DMS153 (cell line): ENCODE results near the gene GREB1L.
"Not testable (repeated sequence)": the region's sequence is repeated elsewhere in the genome, so short reads cannot be mapped to it uniquely, and the experiment has no call there.

Source experiments
- DNase-seq: peaks from one replicate; lab custom pipeline; 2025; lab: John Stamatoyannopoulos, UW

Gene GREB1L

GRCh38 chr18:21307578-21307977 is 65.5 kb downstream of the GREB1L start:
- DNase-seq: no peak

DNA sequence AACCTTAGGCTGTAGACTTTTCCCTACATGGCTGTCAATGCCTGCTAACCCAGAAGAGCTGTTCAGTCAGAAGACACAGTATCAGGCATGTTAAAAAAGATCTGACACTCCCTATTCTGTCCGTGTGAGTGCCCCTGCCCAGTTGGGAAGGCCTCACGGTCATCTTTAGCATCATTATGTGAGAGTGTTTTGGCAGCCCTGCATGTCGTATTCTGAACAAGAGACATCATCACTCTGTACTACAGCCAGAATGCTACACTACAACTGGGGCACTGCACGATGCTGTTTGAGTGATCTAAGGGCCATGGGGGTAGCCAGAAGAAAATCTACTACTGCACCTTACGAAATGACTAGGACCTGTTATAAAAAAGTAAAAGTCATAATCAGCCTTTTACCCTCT is 67.2 kb downstream of the GREB1L start:
- DNase-seq: no peak

GRCh38 chr18:21311980-21312379 is 69.9 kb downstream of the GREB1L start:
- not testable (repeated sequence) for DNase-seq

DNA sequence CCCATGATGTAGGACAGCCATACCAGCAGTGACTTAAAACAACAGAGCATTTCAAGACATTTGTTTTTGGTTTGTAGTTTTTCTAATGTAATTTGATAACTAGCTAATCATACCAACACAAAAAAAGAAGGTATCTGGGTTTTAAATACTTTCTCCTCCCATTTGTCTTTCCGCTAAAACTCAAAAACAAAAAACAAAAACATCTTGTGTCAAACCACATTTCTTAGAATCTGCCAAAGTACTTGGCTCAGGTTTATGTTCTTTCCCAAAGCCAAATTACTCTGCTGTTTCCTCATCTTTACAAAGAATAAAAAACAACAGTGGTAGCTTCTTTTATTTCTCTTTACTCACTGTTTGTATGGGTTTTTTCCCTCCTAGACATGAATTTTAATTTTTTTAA is 71.5 kb downstream of the GREB1L start:
- DNase-seq: no peak

DNA sequence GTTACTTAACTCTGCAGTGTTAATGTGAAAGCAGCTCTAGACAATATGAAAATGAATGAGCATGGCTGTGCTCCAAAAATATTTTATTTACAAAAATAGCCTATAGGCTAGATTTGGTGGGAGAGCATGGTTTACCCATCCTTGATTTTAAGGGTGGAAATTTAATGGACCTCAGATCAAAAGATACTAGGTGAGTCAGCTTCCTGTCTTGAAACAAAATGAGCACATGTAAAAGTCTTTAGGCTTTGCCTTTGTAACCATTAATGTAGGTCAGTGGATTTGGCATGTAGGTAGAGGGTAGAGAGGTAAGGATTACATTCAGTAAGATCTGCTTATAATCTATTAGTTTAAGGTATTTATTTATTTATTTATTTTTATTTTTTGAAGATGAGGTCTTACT is 72.7 kb downstream of the GREB1L start:
- no peak for DNase-seq

- not testable (repeated sequence) for DNase-seq
Observed at GRCh38 chr18:21315126-21315525, 73.1 kb downstream of the GREB1L start.

GRCh38 chr18:21315741-21316197 is 73.7 kb downstream of the GREB1L start:
- DNase-seq: no peak

DNA sequence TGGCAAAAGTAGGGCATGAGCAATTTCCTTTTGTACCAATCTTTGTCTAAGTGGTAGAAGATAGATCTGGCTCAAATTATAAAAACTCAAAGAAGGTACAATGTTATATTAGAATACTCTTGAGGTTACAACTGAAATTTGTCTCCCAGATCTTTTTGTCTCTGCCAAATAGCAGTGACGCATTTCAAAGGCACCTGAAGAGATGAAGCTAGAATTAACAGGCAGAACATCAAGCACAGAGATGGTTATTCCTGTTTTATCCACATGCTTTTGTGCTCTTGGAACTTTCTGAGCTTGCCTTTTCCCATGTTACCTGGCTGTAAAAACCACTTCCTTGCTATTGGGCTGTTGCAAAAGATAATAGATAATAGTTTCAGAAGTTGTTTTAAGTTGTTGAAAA is 74.3 kb downstream of the GREB1L start:
- DNase-seq: no peak

- DNase-seq: no peak
Observed at GRCh38 chr18:21321711-21322110, 79.7 kb downstream of the GREB1L start.

GRCh38 chr18:21327101-21327500 is 85.1 kb downstream of the GREB1L start:
- DNase-seq: no peak

DNA sequence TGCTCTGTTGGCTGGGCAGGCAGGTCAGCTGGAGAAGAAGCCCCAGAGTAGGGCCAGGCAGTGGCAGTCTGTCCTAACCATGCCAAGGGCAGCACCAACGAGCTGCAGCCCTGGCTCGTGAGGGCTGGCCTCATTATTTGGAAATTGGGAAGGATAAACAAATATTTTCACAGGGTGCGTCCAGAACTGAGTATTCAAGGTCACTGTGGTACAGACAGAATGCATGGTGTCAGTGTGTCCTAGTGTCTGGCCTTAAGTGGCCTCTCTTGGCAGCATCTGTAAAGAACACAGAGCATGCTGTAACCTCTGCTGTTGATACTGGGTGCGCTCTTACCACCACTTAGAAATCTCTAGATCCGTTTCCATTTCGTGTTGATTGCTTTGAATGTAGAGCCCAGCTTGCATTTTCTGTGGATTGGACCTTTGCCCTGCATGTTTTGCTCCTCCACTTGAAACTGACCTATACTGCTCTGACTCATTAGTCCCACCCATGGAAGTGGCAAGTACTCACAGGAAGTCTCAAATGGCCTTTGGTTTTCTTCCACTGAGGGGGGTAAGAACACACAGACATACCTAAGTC is 88.2 kb downstream of the GREB1L start:
- no peak for DNase-seq

- no peak for DNase-seq
Observed at GRCh38 chr18:21331065-21331464, 89.0 kb downstream of the GREB1L start.

DNA sequence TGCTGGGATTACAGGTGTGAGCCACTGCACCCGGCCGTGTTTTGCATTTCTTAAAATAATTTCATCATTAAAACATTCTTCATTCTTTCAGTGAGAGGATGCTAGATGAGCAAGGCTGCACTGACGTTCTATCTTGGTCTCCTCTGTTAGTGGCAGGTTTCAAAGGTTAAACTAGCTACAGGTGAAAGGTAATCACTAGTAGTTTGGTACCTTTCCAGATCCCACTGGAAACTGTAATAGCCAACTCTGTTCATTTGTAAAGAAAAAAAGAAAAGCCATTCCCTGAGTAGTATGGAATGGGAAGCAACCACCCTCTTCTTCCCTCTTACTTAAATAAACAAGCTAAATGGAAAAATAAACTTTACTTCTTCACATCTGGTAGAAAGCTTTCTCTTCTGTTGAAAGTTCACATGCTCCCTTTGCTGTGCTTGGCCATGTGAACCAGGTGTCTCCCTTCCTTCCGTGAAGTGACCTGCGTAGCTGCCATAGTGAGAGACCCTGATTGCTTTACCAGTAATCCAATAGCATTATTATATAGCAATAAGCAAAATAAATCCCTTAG is 94.0 kb downstream of the GREB1L start:
- no peak for DNase-seq

GRCh38 chr18:21336846-21337245 is 94.8 kb downstream of the GREB1L start:
- no peak for DNase-seq

DNA sequence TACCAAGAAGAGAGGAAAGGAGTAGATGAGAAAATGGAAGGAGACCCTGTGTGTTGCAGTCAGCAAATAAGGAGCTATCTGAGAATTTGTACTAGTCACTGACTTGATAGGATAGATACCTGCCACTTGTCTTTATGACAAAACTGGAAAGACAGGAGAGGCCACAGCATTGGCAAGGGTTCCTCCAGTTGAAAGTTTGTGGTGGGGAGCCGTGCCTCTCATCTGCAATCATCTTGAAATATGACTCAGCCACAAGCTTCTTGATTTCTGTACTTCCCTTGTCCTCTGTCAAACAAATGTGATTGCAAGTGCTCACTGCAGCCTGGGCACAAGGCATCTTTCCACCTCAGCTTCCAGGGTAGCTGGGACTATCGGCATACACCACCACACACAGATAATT is 99.1 kb downstream of the GREB1L start:
- no peak for DNase-seq

DNA sequence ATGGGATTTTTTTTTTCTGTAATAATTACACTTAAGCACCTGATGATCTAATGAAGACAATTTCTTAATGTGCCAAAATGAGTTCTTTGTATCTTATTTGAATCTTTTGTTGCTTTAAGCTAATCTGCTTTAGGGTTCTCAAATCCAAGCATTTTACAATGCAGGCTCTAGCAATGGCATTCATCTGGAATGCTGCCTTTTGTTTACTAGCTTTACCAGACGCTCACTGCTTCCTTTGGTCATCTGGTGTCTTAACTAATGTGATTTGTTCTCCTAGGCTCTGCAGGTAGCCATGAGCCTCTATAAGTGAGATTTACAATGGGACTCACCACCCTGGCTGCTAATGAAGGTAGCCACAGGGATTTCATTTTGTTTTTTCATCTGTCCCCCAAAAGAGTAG is 100.3 kb downstream of the GREB1L start:
- no peak for DNase-seq

GRCh38 chr18:21344860-21345259 is 102.8 kb downstream of the GREB1L start:
- no peak for DNase-seq

DNA sequence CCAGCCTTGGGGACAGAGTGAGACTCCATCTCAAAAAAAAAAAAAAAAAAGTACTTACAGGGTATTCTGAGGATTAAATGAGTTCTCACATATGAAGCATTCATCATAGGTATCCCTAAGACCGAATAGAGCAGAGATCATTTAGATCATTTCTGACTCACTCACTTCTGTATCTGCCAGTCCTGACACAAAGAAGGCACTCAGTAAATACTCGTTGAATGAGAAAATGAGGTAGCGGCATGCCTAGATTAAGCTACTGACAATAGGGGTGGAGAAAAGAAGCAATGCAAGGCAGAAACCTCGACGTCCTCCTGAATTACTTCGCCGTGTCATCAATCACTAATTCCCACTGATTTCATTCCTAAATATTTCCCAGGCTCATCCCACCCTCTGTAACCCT is 103.8 kb downstream of the GREB1L start:
- DNase-seq: no peak

- DNase-seq: no peak
Observed at GRCh38 chr18:21359746-21360145, 117.7 kb downstream of the GREB1L start.

- no peak for DNase-seq
Observed at GRCh38 chr18:21361307-21361880, 119.4 kb downstream of the GREB1L start.

DNA sequence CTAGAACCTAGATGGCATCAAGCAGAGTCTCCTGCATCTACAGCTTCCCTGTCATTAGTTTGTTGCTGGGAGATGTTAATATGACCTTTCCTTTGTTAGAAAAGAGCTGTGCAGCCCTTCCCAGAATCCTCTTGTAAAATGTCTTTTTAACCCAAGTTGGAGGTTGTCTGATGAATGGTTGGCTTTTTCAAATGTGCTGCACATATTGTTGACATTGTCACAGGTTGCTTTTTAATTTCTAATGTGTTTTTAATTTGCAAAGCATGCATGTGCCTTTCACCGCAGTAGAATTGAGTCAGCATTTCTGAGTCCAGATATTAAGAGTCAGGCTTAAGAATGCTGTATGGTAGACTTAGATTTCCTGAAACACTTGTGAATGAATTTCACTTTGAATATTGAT is 120.8 kb downstream of the GREB1L start:
- no peak for DNase-seq

GRCh38 chr18:21363348-21363747 is 121.3 kb downstream of the GREB1L start:
- DNase-seq: no peak

DNA sequence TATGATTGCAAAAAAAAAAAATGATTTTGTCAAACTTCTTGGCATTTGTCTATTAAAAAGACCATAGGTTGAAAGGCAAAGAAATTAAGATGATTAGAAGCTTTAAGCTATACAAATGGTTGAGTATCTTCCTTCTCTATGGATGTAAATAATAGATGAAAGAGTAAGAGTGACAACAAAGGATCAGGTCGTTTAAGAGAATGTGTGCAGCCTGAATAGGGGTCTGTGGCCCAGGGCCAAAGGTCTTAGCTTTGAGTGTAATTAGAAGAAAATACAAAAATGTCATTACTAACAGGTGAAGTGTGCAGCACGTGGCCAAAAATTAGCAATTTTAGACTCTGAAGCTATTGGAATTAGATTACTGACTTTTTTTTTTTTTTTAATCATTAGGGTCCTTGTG is 122.4 kb downstream of the GREB1L start:
- DNase-seq: no peak

- no peak for DNase-seq
Observed at GRCh38 chr18:21366896-21367295, 124.9 kb downstream of the GREB1L start.
